ENCODE results near the gene RPS6KA5.

RPS6KA5 gene

GRCh38 chr14:90812109-90812508, 248.3 kb downstream of the RPS6KA5 start:
- no peak overlapping the region for H3K4me3 ChIP-seq (ENCODE audit: low read depth in 1 of 2, low read length in 1 of 2)

DNA sequence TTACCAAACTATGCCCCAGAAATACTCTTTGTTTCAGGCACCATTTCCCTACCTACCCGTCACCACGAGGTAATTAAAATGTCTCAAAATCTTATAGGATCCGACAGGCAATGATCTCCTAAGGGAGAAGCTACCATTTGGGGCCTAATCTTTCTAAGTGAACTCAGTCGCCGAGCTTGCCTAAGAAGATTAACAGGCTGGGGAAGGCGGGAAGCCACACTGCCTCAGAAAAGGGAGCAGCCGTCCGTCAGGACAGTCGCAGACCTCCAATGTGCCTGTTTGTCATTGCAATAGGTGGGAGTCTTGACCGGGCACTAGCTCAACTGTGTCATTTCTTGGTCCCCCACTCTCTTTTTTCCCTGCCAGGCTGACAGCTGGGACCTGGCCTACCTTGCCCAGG, 248.8 kb downstream of the RPS6KA5 start:
- no peak overlapping the region for H3K4me3 ChIP-seq (ENCODE audit: low read depth in 1 of 2, low read length in 1 of 2)
- no peak overlapping the region for H3K27ac ChIP-seq
- H3K36me3 ChIP-seq = no peaks in the 10 kb centered on the region
- H3K9me3 ChIP-seq = no peaks in the 10 kb centered on the region
- TF ChIP-seq, protein P1, sequence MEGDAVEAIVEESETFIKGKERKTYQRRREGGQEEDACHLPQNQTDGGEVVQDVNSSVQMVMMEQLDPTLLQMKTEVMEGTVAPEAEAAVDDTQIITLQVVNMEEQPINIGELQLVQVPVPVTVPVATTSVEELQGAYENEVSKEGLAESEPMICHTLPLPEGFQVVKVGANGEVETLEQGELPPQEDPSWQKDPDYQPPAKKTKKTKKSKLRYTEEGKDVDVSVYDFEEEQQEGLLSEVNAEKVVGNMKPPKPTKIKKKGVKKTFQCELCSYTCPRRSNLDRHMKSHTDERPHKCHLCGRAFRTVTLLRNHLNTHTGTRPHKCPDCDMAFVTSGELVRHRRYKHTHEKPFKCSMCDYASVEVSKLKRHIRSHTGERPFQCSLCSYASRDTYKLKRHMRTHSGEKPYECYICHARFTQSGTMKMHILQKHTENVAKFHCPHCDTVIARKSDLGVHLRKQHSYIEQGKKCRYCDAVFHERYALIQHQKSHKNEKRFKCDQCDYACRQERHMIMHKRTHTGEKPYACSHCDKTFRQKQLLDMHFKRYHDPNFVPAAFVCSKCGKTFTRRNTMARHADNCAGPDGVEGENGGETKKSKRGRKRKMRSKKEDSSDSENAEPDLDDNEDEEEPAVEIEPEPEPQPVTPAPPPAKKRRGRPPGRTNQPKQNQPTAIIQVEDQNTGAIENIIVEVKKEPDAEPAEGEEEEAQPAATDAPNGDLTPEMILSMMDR (IDR thresholded peaks at IDR 0.05) = no peak
- H3K4me1 ChIP-seq (ENCODE audit: control insufficient read depth in 1 of 2, insufficient read depth in 1 of 2, low read depth in 1 of 2, low read length in 1 of 2) = peaks cover 10 to 13% of the 10 kb centered on the region in 2 experiments
- H3K27me3 ChIP-seq = peaks cover 6% of the 10 kb centered on the region

More at GRCh38 chr14:90812109-90812508, 248.3 kb downstream of the RPS6KA5 start:
- Histone ChIP-seq H3K4me1 (ENCODE audit: control insufficient read depth in 1 of 2, insufficient read depth in 1 of 2, low read depth in 1 of 2, low read length in 1 of 2) (peaks cover 10 to 15% of the 10 kb centered on the region in 2 experiments), H3K27ac (no peak overlapping the region), H3K9me3 (no peaks in the 10 kb centered on the region), H3K36me3 (no peaks in the 10 kb centered on the region), H3K27me3 (peaks cover 6% of the 10 kb centered on the region)
- TF ChIP-seq, protein P1 (IDR thresholded peaks at IDR 0.05) = no peak

- TF ChIP-seq, protein P1 (IDR thresholded peaks at IDR 0.05) = no peak
- H3K36me3 ChIP-seq = no peaks in the 10 kb centered on the region
- H3K4me1 ChIP-seq (ENCODE audit: control insufficient read depth in 1 of 2, insufficient read depth in 1 of 2, low read depth in 1 of 2, low read length in 1 of 2) = peaks cover 10% of the 10 kb centered on the region in 2 experiments
- peaks cover 6% of the 10 kb centered on the region for H3K27me3 ChIP-seq
- no peak overlapping the region for H3K4me3 ChIP-seq (ENCODE audit: low read depth in 1 of 2, low read length in 1 of 2)
- H3K9me3 ChIP-seq = no peaks in the 10 kb centered on the region
- H3K27ac ChIP-seq = no peak overlapping the region
Observed at GRCh38 chr14:90810806-90811205, 249.6 kb downstream of the RPS6KA5 start.

DNA sequence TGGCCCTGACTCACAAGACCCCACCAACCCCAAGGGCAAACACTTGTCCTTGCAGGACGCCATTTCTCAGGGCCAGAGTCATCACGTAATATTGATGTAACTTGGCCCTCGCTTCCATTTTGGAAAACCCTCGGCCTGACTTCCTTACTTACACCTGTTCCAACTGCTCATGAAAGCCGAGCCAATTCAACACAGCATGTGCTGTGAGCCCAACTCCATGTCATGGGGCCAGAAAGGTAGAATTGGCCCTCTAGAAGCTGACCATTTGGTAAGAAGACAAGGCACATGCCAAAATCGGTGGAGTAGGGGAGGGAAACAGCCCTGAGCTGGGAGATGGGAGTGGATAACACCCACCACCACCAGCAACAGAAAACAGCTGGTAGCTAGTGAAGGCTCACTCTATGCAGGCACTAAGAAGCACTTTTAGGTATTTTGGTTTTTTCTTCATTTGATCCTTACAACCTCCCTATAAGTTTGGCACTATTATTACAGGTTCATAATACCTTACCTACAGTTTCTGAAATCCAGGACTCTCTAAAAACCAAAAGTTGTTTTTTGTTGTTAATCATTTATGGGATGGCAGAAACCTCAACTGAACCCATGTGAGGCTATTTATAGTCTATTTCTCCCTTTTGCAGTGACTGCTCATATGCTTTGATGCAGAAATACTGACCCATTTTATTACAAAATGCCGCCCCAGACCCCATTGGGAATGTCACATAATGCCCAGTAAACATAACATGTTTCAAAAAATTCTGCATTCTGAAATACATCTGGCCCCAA, 250.7 kb downstream of the RPS6KA5 start:
- Histone ChIP-seq H3K27ac (no peak overlapping the region), H3K27me3 (no peaks in the 10 kb centered on the region), H3K4me1 (ENCODE audit: control insufficient read depth in 1 of 2, insufficient read depth in 1 of 2, low read depth in 1 of 2, low read length in 1 of 2) (peaks cover under 1 to 1% of the 10 kb centered on the region in 2 experiments), H3K9me3 (no peaks in the 10 kb centered on the region), H3K36me3 (no peaks in the 10 kb centered on the region), H3K4me3 (ENCODE audit: low read depth in 1 of 2, low read length in 1 of 2) (no peak overlapping the region)
- TF ChIP-seq, protein P1 (IDR thresholded peaks at IDR 0.05) = no peak

- no peak overlapping the region for H3K4me3 ChIP-seq (ENCODE audit: low read depth in 1 of 2, low read length in 1 of 2)
- H3K4me1 ChIP-seq (ENCODE audit: control insufficient read depth in 1 of 2, insufficient read depth in 1 of 2, low read depth in 1 of 2, low read length in 1 of 2) = peaks cover 7 to 8% of the 10 kb centered on the region in 2 experiments
- no peaks in the 10 kb centered on the region for H3K27me3 ChIP-seq
- H3K9me3 ChIP-seq = no peaks in the 10 kb centered on the region
- no peaks in the 10 kb centered on the region for H3K36me3 ChIP-seq
- TF ChIP-seq, protein P1 (IDR thresholded peaks at IDR 0.05) = no peak
- no peak overlapping the region for H3K27ac ChIP-seq
Observed at GRCh38 chr14:90808759-90809529, 251.5 kb downstream of the RPS6KA5 start.

Data from neutrophil (primary cell).